ENCODE results near the gene CCDC30. TPM values are rescaled to one million over a fixed set of nuclear protein-coding genes. Genes with fewer than 3 reads are reported as not detected.
A peak's percentile ranks its signal among the peaks of the same experiment; 100 is the strongest.

The CCDC30 gene
- total and polyA plus RNA-seq, 9 of the 15 experiments (the other 6 are each of a cell fraction or from before 2014, with no cell fraction given): 0.05 to 0.91 (median 0.24) TPM

- TF ChIP-seq ZNF407 (IDR thresholded peaks at IDR 0.05; ENCODE audit: low read depth) (peak; percentile 93), PHB (CRISPR knock-in tag; IDR thresholded peaks at IDR 0.05) (no peak), FOXK2 (conservative IDR thresholded peaks at IDR 0.05 in 1 of 2, IDR thresholded peaks at IDR 0.05 in 1 of 2; ENCODE audit: low read depth in 2 of 2) (no peak; a peak in 1 of 4 replicates), HDAC2 (IDR thresholded peaks at IDR 0.05) (no peak), NCOA6 (IDR thresholded peaks at IDR 0.05) (no peak), ZNF12 (CRISPR knock-in tag; IDR thresholded peaks at IDR 0.05) (no peak), POLR3G (IDR thresholded peaks at IDR 0.05; ENCODE audit: extremely low read depth, insufficient read length, insufficient replicate concordance) (no peak), CBFB (CRISPR knock-in tag; IDR thresholded peaks at IDR 0.05) (no peak; the same call in 1 of the 2 replicates), MTA2 (IDR thresholded peaks at IDR 0.05; ENCODE audit: low read depth) (no peak), ZNF354B (CRISPR knock-in tag; IDR thresholded peaks at IDR 0.05) (no peak), RB1 (IDR thresholded peaks at IDR 0.05; ENCODE audit: low read depth) (0 out of 2 replicates have a peak, but pooled peaks have one; percentile 25), ZKSCAN3 (CRISPR knock-in tag; IDR thresholded peaks at IDR 0.05) (no peak), MYC (IDR thresholded peaks at IDR 0.05; ENCODE audit: low read depth, low read length) (no peak), MYC (CRISPR knock-in tag; IDR thresholded peaks at IDR 0.05; ENCODE audit: borderline replicate concordance, low read depth) (no peak), ZBTB7A (IDR thresholded peaks at IDR 0.05; ENCODE audit: borderline replicate concordance, control insufficient read depth, low read depth, low read length) (no peak), SIN3A (IDR thresholded peaks at IDR 0.05; ENCODE audit: borderline replicate concordance in 2 of 2, control insufficient read depth in 1 of 2, low read depth in 2 of 2, low read length in 2 of 2) (no peak), ZNF124 (CRISPR knock-in tag; IDR thresholded peaks at IDR 0.05) (no peak)
- TF ChIP-seq, protein P1, sequence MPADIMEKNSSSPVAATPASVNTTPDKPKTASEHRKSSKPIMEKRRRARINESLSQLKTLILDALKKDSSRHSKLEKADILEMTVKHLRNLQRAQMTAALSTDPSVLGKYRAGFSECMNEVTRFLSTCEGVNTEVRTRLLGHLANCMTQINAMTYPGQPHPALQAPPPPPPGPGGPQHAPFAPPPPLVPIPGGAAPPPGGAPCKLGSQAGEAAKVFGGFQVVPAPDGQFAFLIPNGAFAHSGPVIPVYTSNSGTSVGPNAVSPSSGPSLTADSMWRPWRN (IDR thresholded peaks at IDR 0.05; ENCODE audit: low read depth): no peak
- TF ChIP-seq, protein P2, sequence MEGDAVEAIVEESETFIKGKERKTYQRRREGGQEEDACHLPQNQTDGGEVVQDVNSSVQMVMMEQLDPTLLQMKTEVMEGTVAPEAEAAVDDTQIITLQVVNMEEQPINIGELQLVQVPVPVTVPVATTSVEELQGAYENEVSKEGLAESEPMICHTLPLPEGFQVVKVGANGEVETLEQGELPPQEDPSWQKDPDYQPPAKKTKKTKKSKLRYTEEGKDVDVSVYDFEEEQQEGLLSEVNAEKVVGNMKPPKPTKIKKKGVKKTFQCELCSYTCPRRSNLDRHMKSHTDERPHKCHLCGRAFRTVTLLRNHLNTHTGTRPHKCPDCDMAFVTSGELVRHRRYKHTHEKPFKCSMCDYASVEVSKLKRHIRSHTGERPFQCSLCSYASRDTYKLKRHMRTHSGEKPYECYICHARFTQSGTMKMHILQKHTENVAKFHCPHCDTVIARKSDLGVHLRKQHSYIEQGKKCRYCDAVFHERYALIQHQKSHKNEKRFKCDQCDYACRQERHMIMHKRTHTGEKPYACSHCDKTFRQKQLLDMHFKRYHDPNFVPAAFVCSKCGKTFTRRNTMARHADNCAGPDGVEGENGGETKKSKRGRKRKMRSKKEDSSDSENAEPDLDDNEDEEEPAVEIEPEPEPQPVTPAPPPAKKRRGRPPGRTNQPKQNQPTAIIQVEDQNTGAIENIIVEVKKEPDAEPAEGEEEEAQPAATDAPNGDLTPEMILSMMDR (IDR thresholded peaks at IDR 0.05 in 2 of 3, conservative IDR thresholded peaks at IDR 0.05 in 1 of 3; ENCODE audit: insufficient read depth in 2 of 3, low read depth in 1 of 3, low read length in 3 of 3): no peak
Observed at GRCh38 chr1:42456010-42456753, 6.9 kb upstream of the CCDC30 start, which contains the start of the genes PPCS and ZMYND12 (continued).
